Measurements from ENCODE around the gene CBX8. TPM values are rescaled to one million over a fixed set of nuclear protein-coding genes. Genes with fewer than 3 reads are reported as not detected.

Gene CBX8
- polyA plus RNA-seq, 3 donors, result 0.51 to 2.5 (median 2.5) TPM

GRCh38 chr17:79783891-79784290 is 13.0 kb downstream of the CBX8 start:
- intact Hi-C loops (cut with micrococcal nuclease), result no loop called here
- Mint-ChIP-seq H3K27me3 (ENCODE audit: low read depth in 3 of 3) (peaks cover 49 to 65% (median 56%) of the 10 kb centered on the region in 3 donors), H3K4me1 (peaks cover 22% of the 10 kb centered on the region), H3K9me3 (peaks cover 0 to 3% (median under 1%) of the 10 kb centered on the region in 7 donors), H3K27ac (no peak overlapping the region), H3K36me3 (peaks cover 9 to 12% of the 10 kb centered on the region in 2 donors), H3K4me3 (no peak overlapping the region)
- no peak overlapping the region for H3K4me2 ChIP-seq (replicated peaks; ENCODE audit: extremely low read depth, low read length, poor library complexity, severe bottlenecking)
- peaks cover 10 to 54% of the 10 kb centered on the region in 2 donors for H3K27me3 ChIP-seq (ENCODE audit: control insufficient read depth in 2 of 2, insufficient read depth in 2 of 2, low read length in 2 of 2)
- H3K27ac ChIP-seq (ENCODE audit: low read depth in 1 of 2, low read length in 2 of 2), result no peak overlapping the region
- H2AFZ ChIP-seq (ENCODE audit: insufficient read depth, low read depth, low read length, poor library complexity, severe bottlenecking), result no peak overlapping the region
- H4K20me1 ChIP-seq (ENCODE audit: insufficient read depth, low read length), result no peaks in the 10 kb centered on the region
- peak in 1 of 3 donors; percentile 3 for DNase-seq
- H3K36me3 ChIP-seq (replicated peaks in 1 of 2; ENCODE audit: control insufficient read depth in 1 of 2, insufficient read depth in 2 of 2, low read length in 2 of 2), result no peaks in the 10 kb centered on the region
- no peak overlapping the region for H3K9ac ChIP-seq (ENCODE audit: insufficient read depth, low read length, poor library complexity, severe bottlenecking)
- H3K4me3 ChIP-seq (replicated peaks in 1 of 3; ENCODE audit: low read depth in 2 of 3, low read length in 3 of 3), result no peak overlapping the region
- 98% methylated on average over 17 of the region's 18 CpGs for WGBS (ENCODE audit: insufficient coverage)
- H3K9me3 ChIP-seq (replicated peaks in 1 of 2; ENCODE audit: control insufficient read depth in 1 of 2, insufficient read depth in 1 of 2, low read length in 2 of 2), result no peaks in the 10 kb centered on the region
- no peak for TF ChIP-seq CTCF (IDR thresholded peaks at IDR 0.05)
- no peaks in the 10 kb centered on the region for H3K79me2 ChIP-seq (ENCODE audit: insufficient read depth, low read length)
- peaks cover 14 to 16% of the 10 kb centered on the region in 2 donors for H3K4me1 ChIP-seq (ENCODE audit: control insufficient read depth in 1 of 2, insufficient read depth in 2 of 2, low read length in 2 of 2)

- Histone ChIP-seq H4K20me1 (ENCODE audit: insufficient read depth, low read length) (no peaks in the 10 kb centered on the region), H3K36me3 (replicated peaks in 1 of 2; ENCODE audit: control insufficient read depth in 1 of 2, insufficient read depth in 2 of 2, low read length in 2 of 2) (no peaks in the 10 kb centered on the region), H3K4me1 (ENCODE audit: control insufficient read depth in 1 of 2, insufficient read depth in 2 of 2, low read length in 2 of 2) (peaks cover 25 to 31% of the 10 kb centered on the region in 2 donors), H3K27me3 (ENCODE audit: control insufficient read depth in 2 of 2, insufficient read depth in 2 of 2, low read length in 2 of 2) (peaks cover 2 to 46% of the 10 kb centered on the region in 2 donors), H3K9me3 (replicated peaks in 1 of 2; ENCODE audit: control insufficient read depth in 1 of 2, insufficient read depth in 1 of 2, low read length in 2 of 2) (no peaks in the 10 kb centered on the region), H3K4me2 (replicated peaks; ENCODE audit: extremely low read depth, low read length, poor library complexity, severe bottlenecking) (peak overlapping the region; percentile 42), H3K4me3 (replicated peaks in 1 of 3; ENCODE audit: low read depth in 2 of 3, low read length in 3 of 3) (peak overlapping the region in 1 of 3 experiments; percentile 28), H3K79me2 (ENCODE audit: insufficient read depth, low read length) (no peaks in the 10 kb centered on the region), H2AFZ (ENCODE audit: insufficient read depth, low read depth, low read length, poor library complexity, severe bottlenecking) (peak overlapping the region; percentile 69), H3K27ac (ENCODE audit: low read depth in 1 of 2, low read length in 2 of 2) (no peak overlapping the region), H3K9ac (ENCODE audit: insufficient read depth, low read length, poor library complexity, severe bottlenecking) (no peak overlapping the region)
- Mint-ChIP-seq H3K9me3 (peaks cover 0 to 6% (median 3%) of the 10 kb centered on the region in 7 donors), H3K4me3 (peak overlapping the region; percentile 6 to 69), H3K27me3 (ENCODE audit: low read depth in 3 of 3) (peaks cover 40 to 58% (median 50%) of the 10 kb centered on the region in 3 donors), H3K4me1 (peaks cover 32% of the 10 kb centered on the region), H3K27ac (no peak overlapping the region), H3K36me3 (peaks cover 12% of the 10 kb centered on the region in 2 donors)
- intact Hi-C loops (cut with micrococcal nuclease), result no loop called here
- peak in 1 of 3 donors; percentile 4 for DNase-seq
- no peak for TF ChIP-seq CTCF (IDR thresholded peaks at IDR 0.05)
- WGBS (ENCODE audit: insufficient coverage), result 40% methylated on average over 16 of the region's 27 CpGs
Measured at GRCh38 chr17:79781736-79782575, 14.9 kb downstream of the CBX8 start.
